PFSK-1 (cell line): Measurements from ENCODE around the gene CXCL1.

ENCODE experiments used
- FOXP2 ChIP-seq: optimal IDR thresholded peaks from 2 replicates; pipeline ENCODE3; 2011; ENCODE audit warnings: borderline replicate concordance, control low read depth, inconsistent platforms; ENCODE audit not compliant: insufficient read depth; ENCODE audit errors: extremely low read length, extremely low read depth
- POLR2AphosphoS5 ChIP-seq: IDR thresholded peaks from 2 replicates; pipeline ENCODE4 v1.6.1; 2012; ENCODE audit warnings: low read depth, mild to moderate bottlenecking, control low read depth, low read length, moderate library complexity
- SIN3A ChIP-seq: IDR thresholded peaks from 2 replicates; pipeline ENCODE4 v1.6.1; 2012; ENCODE audit warnings: mild to moderate bottlenecking, low read length, moderate library complexity, borderline replicate concordance; ENCODE audit not compliant: insufficient read depth
- TAF1 ChIP-seq: IDR thresholded peaks from 2 replicates; pipeline ENCODE4 v1.6.1; 2012; ENCODE audit warnings: low read length, control low read depth, borderline replicate concordance; ENCODE audit not compliant: insufficient read depth
- TF ChIP-seq, protein P1 (sequence below), 2 experiments: IDR thresholded peaks; 2 replicates each; pipeline versions ENCODE4 v1.6.1 to v1.8.0; 2011 to 2012; ENCODE audit warnings: low read depth in 2 of 2, low read length in 2 of 2, control low read depth in 1 of 2, inconsistent platforms in 1 of 2, mild to moderate bottlenecking in 1 of 2, moderate library complexity in 1 of 2; ENCODE audit not compliant: insufficient read depth in 1 of 2

The CXCL1 gene

DNA sequence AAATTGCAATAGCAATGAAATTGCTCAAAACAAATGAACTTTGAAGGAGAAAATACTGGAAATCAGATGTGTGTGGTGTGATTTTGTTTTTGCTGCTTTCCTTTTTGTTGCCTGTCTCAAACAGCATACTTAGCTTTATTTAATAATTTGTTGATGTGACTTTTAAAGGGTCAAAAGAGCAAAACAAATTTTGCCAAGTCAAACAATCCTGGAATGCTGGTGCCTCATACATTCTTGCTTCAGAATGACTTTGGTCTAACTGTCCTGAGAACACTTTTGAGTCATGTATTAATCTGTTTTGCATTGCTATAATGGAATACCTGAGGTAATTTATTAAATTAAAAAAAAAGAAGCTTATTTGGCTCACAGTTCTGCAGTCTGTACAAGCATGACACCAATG lies 12.7 kb upstream of the CXCL1 start:
- TF ChIP-seq FOXP2 (no peak), TAF1 (no peak), SIN3A (no peak), POLR2AphosphoS5 (no peak)
- TF ChIP-seq, protein P1, sequence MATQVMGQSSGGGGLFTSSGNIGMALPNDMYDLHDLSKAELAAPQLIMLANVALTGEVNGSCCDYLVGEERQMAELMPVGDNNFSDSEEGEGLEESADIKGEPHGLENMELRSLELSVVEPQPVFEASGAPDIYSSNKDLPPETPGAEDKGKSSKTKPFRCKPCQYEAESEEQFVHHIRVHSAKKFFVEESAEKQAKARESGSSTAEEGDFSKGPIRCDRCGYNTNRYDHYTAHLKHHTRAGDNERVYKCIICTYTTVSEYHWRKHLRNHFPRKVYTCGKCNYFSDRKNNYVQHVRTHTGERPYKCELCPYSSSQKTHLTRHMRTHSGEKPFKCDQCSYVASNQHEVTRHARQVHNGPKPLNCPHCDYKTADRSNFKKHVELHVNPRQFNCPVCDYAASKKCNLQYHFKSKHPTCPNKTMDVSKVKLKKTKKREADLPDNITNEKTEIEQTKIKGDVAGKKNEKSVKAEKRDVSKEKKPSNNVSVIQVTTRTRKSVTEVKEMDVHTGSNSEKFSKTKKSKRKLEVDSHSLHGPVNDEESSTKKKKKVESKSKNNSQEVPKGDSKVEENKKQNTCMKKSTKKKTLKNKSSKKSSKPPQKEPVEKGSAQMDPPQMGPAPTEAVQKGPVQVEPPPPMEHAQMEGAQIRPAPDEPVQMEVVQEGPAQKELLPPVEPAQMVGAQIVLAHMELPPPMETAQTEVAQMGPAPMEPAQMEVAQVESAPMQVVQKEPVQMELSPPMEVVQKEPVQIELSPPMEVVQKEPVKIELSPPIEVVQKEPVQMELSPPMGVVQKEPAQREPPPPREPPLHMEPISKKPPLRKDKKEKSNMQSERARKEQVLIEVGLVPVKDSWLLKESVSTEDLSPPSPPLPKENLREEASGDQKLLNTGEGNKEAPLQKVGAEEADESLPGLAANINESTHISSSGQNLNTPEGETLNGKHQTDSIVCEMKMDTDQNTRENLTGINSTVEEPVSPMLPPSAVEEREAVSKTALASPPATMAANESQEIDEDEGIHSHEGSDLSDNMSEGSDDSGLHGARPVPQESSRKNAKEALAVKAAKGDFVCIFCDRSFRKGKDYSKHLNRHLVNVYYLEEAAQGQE (IDR thresholded peaks at IDR 0.05; ENCODE audit: insufficient read depth in 1 of 2, low read depth in 2 of 2, low read length in 2 of 2), result no peak

DNA sequence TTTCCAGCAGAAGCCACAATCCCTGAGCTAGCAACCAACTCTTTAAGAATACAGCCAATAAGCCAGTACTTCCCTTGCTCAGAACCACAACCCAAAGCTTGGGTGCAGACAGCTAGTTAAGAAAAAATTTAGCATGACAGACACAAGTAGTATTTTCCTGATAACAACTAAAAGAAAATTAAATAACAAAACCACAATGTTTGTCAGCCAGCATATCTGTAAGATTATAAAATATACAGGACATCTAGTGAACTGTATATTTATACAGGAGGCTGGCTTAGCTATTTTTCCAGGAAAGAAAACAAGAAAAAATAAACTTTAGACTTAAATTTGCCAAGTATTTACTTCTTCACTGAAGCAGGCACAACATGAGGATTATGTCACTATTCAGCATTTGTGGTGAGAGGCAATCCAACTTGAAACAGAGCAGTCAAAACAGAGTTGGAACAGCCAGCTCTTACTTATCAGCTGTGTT lies 9.5 kb upstream of the CXCL1 start:
- TF ChIP-seq FOXP2 (no peak), SIN3A (no peak)

DNA sequence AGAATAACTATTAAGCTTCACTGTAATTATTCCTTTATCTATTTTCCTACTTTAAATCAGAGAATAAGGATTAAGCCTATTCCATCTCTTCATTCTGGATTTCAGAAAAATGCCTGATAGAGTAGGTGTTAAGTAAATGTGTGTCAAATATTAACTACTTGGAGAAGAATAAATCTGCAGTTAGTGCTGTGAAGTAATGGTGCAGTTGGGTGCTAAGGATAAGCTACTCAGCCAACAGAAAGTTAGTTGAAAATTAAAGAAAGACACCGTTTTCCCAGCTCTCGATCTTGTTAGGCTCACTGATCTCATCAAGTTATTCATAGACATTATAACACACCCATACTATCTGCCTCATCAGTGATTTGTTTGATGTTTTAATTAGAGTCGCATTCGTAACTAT lies 9.0 kb upstream of the CXCL1 start:
- TF ChIP-seq TAF1 (no peak), FOXP2 (no peak), POLR2AphosphoS5 (no peak), SIN3A (no peak)
- TF ChIP-seq, protein P1 (IDR thresholded peaks at IDR 0.05; ENCODE audit: insufficient read depth in 1 of 2, low read depth in 2 of 2, low read length in 2 of 2), result no peak

DNA sequence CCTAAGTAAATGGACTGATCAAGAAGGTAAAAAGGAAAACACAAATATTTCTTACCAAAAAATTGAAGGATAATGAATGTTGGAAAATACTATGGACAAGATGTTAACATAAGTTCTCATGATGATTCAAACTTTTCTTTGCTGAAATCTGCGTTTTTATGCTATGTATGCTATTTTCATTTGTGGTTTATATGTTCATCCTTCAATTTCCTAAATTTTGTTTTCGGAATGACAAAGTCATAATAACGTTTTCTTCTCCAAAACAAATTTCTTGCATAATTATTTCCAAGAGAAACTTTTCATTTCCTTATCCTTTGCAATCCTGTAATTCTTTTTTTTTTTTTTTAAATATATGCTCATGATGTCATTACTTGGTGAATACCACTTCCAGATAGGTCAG lies 8.3 kb upstream of the CXCL1 start:
- no peak for TF ChIP-seq SIN3A

DNA sequence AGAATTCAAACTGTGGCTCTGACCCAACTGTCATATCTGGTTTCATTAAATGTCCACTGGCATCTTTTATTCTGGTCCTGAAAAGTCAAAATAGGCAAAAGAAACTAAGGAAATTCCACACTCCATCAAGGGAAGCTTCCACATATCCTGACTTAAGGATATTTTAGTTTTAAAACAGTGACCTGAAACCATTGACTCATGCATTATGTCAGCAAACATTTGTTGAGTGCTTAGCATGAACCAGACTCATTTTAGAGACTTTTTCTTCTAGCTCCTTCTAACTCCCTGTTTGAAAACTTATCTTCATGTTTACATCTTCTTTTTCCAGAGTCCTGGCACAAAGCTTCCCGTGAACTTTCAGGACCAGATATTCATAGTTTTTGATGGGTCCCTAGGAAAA lies 6.9 kb upstream of the CXCL1 start:
- TF ChIP-seq POLR2AphosphoS5, result no peak
- TF ChIP-seq SIN3A, result no peak
- TF ChIP-seq, protein P1 (IDR thresholded peaks at IDR 0.05; ENCODE audit: insufficient read depth in 1 of 2, low read depth in 2 of 2, low read length in 2 of 2), result no peak
- no peak for TF ChIP-seq FOXP2
- no peak for TF ChIP-seq TAF1

DNA sequence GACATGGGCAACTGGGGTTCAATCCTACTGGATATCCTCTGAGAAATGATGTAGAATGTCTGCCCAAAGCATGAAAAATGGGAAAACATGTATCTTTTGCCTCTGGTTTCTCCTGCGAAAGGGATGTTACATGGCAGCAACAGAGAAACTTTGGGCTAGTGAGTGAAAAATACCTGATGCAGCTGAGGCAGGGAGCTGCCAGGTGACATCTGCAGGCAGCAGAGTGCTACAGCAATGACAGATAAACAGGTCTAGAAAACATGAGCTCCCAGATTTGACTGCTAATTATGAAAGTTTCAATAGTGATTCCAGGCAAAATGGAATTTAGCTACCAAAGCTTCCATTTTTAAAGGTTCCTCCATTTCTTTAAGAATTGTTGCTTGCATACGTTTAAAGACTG lies 4.8 kb upstream of the CXCL1 start:
- TF ChIP-seq SIN3A, result no peak
- TF ChIP-seq, protein P1 (IDR thresholded peaks at IDR 0.05; ENCODE audit: insufficient read depth in 1 of 2, low read depth in 2 of 2, low read length in 2 of 2), result no peak
- TF ChIP-seq POLR2AphosphoS5, result no peak
- no peak for TF ChIP-seq FOXP2
- TF ChIP-seq TAF1, result no peak
